GM19467 (cell line): ENCODE results near the gene UCKL1.

Experiments used
- ATAC-seq: cut with Tn5 transposase; IDR thresholded peaks from one replicate; pipeline ENCODE4 v1.9.1; 2021; ENCODE audit warnings: mild to moderate bottlenecking, moderate library complexity; ENCODE audit not compliant: unreplicated experiment

UCKL1 gene

GRCh38 chr20:63892402-63892801 is 63.8 kb downstream of the UCKL1 start:
- no peak for ATAC-seq

DNA sequence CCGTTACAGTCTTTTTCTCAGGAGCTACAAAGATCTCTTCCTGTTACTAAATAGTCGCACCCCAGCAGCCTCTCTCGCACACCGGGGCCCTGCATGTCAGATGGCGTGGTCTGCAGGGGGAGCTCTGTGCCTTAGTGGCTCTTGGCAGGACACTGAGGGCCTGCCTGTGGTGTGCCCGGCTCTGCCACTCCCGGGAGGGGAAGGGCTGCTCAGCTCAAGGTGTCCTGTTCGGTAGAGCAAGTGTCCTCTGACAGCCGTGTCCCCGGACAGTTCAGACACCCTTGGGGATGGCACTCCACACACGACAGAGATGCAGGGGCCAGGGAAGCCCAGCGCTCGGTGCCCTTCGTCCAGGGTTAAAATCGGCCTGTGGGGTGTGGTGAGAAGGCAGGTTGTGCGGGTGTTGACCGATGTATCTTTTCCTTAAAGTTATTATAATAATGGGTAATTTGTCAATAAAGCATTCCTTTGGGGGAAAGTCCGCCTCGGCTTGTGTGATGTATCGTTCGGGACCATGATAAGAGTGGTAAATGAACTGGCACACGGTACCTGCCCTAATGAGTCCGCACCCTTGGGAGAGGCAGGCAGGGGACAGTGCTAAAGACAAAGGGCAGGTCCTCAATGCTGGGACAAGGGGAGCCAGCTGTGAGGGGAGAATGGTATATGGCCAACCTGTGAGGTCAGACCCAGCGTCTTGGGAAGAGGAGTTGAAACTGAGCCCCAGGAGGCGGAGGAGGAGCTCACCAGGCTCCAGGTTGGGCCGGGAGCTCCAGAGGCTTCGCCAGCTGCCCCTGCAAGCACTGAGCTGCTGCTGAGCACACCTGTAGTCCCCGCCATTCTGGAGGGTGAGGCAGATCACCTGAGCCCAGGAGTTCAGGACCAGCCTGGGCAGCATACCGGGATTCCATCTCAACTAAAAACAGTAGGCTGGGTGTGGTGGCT is 64.9 kb downstream of the UCKL1 start:
- ATAC-seq, result no peak

DNA sequence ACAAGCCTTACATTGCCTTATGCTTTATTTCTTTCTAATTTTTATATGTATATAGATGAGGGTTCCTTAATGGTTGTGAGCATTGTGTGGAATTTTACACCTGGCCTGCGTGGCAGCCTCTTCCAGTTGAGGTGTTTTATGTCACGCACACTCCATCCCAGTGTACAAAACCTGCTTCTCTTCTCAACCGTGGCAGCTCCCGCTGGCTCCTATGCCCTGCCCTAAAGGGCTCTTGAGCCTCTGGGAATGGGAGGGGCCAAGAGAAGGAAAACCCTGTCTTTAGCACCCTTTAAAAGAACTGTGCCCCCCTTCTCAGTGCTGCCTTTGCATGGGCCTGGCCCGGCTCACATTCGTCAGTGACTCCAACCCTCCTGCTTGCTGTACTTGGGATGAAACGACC is 65.6 kb downstream of the UCKL1 start:
- ATAC-seq, result no peak

DNA sequence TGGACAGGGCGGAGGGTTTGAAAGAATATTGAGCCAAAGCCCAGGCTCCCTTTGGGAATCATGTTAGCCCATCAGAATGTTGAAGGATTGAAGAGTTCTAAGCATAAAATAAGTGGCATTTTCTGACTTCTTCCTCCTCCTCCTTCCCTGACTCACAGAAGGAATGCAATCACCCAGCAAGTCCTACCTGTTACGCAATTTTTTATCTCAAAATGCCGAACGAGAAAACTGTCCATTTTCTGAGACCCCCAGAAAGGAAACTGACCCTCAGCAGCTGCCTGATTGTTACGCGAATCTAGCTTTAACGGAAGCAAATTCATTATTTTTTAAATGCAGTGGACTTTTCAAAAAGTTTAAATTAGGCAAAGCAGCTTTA is 66.0 kb downstream of the UCKL1 start:
- ATAC-seq, result no peak
